HTERT RPE-1 (cell line): Measurements from ENCODE around the gene LIPH.

Source experiments
- in situ Hi-C: fragments of 300-500 bp; cut with MboI; formaldehyde crosslinking; loops from 4 replicates; pipeline ENCODE4 v1.14.3; 2020; ENCODE audit warnings: low sequenced_read_pairs

The LIPH gene

GRCh38 chr3:185540695-185541094, 11.7 kb downstream of the LIPH start:
- in situ Hi-C loops, result no loop called here

DNA sequence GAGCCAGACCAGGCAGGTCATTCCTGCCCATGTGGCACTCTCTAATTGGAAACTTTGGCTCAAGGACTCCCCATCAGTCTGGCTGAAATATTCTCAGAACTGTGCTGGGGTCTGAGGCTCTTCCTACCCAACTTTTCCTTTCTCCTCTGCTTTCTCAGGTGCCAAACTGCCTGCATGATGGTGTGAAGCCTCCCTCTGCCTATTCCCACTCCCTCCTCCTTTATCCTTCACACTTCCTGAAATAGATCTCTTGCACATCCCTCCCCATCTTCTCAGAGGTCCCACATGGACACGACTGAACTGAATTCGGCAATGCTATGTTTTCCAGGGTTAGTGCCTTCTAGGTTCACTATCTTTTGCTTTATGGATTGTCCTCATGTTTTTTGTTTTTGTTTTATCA, 12.5 kb downstream of the LIPH start:
- in situ Hi-C loops, result no loop called here

DNA sequence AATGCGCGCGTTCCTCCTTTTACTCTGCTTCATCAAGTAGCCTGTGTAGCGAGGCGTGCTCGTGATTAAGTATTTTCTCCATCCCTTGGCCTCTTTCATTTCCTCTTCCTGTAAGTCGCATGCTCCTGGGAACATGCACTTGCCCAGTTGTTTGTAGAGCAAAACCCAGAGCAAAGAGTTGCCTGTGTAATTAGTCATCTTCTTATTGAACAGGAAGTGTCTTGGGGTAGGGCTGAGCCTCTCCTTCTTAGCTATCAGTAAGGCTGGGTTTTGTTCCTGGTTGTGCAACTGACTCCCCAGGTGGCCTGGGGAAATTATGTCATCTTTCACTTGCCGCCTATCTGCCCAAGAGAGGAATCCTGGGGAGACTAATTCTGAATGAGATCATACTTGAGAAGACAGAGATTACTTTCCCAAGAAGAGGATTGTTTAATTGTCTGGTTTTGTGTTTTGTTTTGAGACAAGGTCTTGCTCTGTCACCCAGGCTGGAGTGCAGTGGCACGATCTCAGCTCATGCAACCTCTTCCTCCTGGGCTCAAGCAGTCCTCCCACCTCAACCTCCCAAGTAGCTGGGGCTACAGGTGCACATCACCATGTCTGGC, 14.9 kb downstream of the LIPH start:
- in situ Hi-C loops, result no loop called here

DNA sequence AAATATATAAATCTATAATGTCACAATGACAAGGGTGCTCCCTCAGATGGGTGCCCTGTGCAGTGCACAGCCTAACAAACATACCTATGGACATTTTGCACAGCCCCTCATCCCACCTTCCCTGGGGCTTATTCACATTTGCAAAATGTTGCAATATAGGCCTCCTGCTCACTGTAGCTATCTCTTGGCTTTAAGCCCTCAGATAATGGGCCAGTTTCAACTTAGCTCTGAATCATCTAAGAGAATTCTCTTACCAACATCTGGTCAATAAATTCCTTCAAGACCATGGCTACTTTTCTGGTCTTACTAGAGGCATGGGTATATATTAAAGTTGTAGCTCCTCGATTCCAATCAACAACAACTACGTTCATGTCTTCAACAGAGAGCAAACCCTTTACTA, 17.9 kb downstream of the LIPH start:
- in situ Hi-C loops, result no loop called here

DNA sequence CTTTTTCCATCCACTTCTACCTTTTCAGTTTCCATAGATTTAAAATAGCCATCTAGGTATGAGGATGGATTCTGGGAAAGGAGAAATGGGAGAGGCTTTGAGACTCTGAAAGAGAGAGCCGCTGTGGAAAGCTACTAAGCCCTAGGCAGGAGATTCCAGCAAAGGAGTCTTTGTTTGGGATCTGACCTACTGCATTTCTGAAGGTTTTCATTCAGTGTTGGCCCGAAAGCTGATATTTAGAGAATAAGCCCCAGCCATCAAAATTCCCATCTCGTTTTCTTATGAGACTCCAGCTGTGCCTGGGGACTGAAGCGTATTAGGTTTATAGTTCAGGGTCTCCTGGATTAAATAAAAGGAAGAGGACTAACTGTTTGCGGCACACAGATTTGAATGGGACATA, 19.5 kb downstream of the LIPH start:
- in situ Hi-C loops, result no loop called here

GRCh38 chr3:185530856-185531255, 21.5 kb downstream of the LIPH start:
- in situ Hi-C loops, result no loop called here

- in situ Hi-C loops, result no loop called here
Observed at GRCh38 chr3:185528532-185528931, 23.9 kb downstream of the LIPH start.

- in situ Hi-C loops, result no loop called here
Observed at GRCh38 chr3:185527364-185527763, 25.0 kb downstream of the LIPH start.

DNA sequence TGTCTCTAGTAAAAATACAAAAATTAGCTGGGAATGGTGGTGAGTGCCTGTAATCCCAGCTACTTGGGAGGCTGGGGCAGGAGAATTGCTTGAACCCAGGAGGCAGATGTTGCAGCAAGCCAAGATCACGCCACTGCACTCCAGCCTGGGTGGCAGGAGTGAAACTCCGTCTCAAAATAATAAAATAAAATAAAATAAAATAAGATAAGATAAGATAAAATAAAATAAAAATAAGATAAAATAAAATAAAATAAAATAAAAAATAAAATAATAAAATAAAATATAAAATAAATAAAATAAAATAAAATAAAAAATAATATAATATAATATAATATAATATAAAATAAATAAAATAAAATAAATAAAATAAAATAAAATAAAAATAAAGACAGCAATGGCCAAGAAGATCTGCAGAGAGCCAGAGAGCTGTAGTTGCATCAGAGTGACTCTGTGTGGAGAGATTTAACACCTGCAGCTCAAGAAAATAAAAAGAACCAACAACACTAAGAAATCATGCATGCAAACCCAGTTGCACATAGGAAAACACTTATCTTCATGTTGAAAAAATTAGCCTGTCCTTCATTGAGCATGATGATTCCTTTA, 25.9 kb downstream of the LIPH start:
- in situ Hi-C loops, result no loop called here

GRCh38 chr3:185521349-185522138, 30.8 kb downstream of the LIPH start:
- in situ Hi-C loops, result no loop called here

GRCh38 chr3:185519021-185519420, 33.4 kb downstream of the LIPH start:
- in situ Hi-C loops, result no loop called here

DNA sequence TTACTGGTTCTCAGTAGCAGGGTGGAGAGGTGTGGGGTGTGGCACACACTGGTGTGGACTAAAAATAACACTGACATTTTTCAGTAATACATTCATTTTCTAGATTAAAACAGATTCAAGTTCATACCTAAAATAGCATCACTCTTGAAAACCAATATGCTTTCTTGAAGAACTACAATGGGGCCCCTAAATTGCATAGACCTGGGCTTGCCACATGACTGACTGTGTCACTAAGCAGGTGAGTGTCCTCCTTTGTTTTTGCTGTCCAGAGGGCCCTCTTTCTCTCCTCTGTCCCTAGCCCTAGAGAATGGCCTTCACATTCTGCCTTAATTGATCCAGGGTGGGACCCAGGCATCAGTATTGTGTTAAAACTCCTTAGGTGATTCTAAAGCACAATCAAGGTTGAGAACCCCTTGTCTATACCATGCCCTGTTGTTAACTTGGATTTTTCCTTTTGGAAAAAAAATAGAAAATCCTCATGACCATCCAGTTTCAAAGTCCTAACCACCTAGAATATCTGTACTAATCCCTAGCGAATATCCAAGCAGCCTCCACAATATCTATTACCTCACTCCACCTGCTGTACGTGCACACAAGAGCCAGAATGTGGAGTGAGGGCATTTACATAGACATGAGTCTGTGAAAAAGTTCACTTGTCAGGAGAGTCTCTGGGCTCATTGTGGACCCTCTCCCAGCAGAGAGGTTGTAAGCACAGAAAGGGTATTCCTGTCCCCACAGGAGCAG, 34.8 kb downstream of the LIPH start:
- in situ Hi-C loops, result no loop called here

DNA sequence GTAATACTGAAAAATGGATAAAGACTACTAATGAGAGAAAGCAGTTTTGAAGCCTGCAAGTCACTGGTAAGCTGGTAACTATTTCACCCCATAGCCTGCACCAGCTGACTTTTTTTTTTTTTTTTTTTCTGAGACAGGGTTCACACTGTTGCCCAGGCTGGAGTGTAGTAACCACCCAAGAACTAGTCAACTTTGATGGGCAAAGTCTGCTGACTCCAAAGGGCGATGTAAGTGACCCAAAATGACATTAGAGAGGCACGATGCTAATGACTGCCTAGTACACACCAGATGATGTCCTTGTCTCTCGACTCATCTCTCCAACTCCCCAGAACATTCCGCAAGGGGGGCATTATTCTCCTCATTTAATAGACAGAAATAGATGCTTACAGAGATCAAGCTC, 40.7 kb downstream of the LIPH start:
- in situ Hi-C loops, result no loop called here

- in situ Hi-C loops, result no loop called here
Observed at GRCh38 chr3:185508335-185508991, 43.9 kb downstream of the LIPH start.

DNA sequence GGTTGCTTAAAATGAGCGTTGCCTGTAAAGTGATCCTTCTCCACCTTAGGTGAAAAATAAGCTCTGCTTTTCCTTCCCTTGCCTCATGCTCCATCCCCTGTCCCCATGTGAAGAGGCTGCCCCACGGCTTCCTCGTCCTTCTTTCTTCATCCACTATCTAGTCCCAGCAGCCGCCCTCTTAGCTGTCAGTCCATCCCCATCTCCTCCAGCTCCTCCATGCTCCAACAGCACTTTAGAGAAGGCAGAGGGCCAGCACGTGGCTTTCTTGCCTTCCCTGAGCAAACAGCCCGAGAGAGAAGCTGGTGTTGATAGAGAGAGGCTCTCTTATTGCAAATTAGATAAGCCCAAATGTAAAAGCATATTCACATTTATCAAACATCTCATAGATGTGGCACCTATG, 44.5 kb downstream of the LIPH start:
- in situ Hi-C loops, result no loop called here

- in situ Hi-C loops, result no loop called here
Observed at GRCh38 chr3:185504636-185505035, 47.8 kb downstream of the LIPH start.

DNA sequence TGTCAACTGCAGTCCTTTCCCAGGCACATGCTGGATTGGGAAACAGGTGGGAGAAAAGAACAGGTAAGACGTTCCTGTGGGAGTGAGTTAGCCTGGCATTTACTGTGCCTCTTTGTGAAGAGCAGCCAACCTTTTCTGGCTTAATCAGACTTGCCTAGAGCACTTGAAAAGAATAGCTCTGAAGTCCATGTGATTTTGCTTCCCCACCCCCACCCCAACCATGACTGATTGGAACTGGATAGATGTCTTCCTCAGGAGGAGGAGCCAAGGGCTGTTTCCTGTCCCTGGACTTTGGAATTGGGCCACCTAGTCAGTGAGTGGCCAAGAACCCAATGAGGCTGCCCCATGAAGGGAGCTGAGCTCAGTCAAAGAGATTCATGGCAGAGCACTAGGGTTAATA, 48.9 kb downstream of the LIPH start:
- in situ Hi-C loops, result no loop called here

GRCh38 chr3:185502987-185503386, 49.4 kb downstream of the LIPH start:
- in situ Hi-C loops, result no loop called here

DNA sequence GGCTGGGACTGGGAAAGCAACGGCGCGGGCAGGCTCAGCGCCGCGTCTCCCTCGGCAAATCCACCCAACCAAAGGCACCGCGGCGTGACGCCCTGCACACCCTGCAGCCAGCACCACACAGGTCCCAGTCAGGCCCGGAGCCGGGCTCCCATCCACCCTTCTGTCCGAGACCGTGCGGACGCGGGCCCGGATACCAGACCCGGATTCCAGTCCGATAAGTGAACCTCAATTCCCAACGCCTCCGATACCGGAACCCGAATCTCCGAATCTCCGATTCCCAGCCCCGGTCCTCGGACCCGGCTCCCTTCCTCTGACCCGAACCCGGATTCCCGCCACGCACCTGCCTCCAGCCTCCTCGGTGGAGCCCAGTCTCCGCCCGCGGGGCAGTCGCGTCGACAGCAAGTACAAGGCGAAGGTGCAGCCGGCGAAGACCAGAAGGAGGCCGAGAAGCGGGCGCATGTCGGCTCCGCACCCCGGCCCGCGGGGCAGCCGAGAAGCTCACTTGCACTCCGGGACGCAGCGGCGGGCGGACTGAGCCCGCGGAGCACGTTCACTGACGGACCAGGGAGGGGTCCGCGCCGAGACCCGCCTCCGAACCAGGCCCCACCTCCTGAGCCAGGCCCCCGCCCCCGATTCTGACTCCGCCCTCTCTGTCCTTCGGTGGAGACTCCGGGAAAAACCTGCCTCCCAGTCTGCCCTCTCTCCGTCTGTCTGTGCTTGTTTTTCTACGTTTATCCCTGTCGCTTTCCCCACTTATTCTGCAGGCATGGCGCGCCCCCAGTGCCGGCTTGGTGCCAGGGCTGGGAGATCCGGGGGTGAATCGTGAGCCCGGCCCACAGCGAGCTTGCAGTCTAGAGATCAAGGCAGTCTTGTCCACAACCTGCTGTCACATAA, 53.6 kb downstream of the LIPH start, which contains the start of gene TMEM41A:
Gene TMEM41A (minus strand): TSS at position 533 of the 894 bp plus-strand sequence. CDS start 74 bp downstream, at position 459.
- in situ Hi-C loops, result no loop called here

DNA sequence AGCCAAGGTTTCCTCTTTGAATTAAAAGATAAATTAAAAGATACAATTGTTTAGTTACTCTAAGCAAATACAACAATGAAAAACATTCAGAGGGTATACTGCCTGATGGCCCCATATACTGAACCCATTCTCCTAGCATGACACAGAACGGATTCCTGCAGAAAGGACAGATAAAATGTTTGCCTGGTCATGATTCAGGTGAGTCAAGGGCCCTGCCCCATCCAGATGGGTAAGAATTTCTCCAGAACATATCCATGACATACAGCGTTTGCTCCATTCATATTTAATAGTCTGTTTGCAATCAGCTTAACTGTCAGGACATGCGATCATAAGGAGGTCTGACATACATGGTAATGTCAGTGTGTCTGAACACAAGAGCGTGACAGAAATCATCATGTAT, 62.1 kb downstream of the LIPH start:
- in situ Hi-C loops, result no loop called here
